ENCODE measurements around the gene SSNA1.

DNA sequence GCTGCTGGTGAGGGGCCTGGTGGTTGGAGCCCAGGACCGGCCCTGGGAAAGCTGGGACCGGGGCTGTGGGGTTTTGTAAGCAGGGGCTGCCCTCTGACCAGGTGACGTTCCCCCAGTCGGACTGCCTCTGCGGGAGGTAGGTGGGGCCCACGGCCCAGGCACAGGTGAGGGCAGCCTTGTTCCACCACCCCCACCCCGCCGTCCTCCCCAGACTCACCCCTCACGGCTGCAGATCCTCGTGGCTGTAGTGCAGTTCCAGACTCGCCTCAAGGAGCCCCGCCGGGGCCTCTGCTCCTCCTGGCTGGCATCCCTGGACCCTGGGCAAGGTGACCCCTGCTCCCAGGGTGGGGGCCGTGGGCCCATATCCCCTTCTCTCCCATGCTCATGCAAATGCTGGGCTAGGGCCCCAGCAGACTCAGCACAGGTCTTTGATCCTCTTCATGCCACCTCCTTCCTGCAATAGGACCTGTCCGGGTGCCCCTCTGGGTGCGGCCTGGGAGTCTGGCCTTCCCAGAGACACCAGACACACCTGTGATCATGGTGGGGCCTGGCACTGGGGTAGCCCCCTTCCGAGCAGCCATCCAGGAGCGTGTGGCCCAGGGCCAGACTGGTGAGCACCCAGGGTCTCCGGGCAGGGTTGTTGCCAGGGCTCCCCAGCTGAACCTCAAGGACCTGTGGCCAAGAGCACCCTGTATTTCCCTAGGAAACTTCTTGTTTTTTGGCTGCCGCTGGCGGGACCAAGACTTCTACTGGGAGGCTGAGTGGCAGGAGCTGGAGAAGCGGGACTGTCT lies 26.9 kb downstream of the SSNA1 start:
- no peak for TF ChIP-seq POLR2A (IDR thresholded peaks at IDR 0.05)
- TF ChIP-seq, protein P1, sequence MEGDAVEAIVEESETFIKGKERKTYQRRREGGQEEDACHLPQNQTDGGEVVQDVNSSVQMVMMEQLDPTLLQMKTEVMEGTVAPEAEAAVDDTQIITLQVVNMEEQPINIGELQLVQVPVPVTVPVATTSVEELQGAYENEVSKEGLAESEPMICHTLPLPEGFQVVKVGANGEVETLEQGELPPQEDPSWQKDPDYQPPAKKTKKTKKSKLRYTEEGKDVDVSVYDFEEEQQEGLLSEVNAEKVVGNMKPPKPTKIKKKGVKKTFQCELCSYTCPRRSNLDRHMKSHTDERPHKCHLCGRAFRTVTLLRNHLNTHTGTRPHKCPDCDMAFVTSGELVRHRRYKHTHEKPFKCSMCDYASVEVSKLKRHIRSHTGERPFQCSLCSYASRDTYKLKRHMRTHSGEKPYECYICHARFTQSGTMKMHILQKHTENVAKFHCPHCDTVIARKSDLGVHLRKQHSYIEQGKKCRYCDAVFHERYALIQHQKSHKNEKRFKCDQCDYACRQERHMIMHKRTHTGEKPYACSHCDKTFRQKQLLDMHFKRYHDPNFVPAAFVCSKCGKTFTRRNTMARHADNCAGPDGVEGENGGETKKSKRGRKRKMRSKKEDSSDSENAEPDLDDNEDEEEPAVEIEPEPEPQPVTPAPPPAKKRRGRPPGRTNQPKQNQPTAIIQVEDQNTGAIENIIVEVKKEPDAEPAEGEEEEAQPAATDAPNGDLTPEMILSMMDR (IDR thresholded peaks at IDR 0.05), result no peak

Data from lower leg skin (tissue), 3 donors.